Pons (tissue), 1 donor: ENCODE results near the gene CASP8AP2.
"Not testable (repeated sequence)": the region's sequence is repeated elsewhere in the genome, so short reads cannot be mapped to it uniquely, and the experiment has no call there.

Experiments
- DNase-seq: peaks from one replicate; pipeline ENCODE4 v3.0.0-alpha.2; 2016; ENCODE audit warnings: low spot score

CASP8AP2 gene

DNA sequence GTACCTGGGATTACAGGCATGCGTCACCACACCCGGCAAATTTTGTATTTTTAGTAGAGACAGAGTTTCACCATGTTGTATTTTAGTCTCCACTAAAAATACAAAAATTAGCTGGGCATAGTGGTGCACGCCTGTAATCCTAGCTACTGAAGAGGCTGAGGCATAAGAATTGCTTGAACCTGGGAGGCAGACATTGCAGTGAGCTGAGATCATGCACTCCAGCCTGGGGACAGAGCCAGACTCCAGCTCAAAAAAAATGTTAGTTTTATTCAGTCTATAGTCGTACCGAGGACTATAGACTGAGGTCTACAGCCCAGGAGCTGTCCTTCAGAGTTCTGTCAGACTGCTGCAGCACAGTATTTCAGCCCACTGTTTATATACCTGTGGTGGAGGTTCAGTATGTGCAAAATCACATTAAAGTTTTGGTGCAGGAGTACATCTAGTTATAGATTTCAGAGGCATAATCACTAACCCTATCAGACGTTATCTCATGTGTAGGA, 3.6 kb upstream of the CASP8AP2 start:
- no peak for DNase-seq

DNA sequence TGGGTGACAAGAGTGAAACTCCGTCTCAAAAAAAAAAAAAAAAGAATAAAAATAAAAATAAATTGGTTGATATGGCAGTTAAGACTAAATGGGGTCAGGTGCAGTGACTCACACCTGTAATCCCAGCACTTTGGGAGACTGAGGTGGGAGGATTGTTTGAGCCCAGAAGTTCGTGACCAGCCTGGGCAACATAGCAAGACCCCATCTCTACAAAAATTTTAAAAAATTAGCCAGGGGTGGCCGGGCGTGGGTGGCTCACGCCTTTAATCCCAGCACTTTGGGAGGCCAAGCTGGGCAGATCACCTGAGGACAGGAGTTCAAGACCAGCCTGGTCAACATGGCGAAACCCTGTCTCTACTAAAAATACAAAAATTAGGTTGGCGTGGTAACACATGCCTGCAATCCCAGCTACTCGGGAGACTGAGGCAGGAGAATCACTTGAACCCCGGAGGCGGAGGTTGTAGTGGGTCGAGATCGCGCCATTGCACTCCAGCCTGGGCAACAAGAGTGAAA, 1.1 kb upstream of the CASP8AP2 start:
- DNase-seq: not testable (repeated sequence)

- DNase-seq: no peak
These were observed 650 bp upstream of the CASP8AP2 start for GRCh38 chr6:89828988-89829471.

DNA sequence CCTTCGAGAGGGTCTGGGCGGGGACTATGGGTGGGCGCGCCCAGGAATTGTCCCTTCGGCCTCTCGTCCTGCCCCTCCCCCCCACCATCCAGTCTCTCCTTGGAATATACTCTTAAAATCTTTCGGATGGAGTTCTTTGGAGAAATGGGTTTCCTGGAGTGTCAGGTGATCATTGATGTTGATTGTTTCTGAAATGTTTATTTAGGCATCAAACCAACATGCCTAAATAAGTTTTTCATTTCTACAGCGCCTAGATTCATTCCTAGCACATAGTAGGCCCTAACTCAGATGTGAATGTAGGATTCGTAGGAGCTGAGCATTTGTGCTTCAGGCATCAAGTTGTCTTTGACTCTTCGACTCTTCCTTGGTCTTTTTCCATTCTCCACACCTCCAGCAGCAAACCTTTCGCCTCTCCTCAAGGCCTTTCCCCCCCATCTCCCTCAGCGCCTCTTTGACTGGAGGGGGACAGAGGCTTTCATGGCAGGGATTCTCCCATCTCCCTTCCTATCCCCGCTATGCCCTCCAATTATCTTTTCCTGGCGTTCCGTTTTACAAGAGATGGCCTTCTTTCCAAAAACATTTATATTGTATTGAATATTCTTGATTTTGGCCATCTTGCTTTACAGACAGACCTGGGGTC, 610 bp downstream of the CASP8AP2 start:
- no peak for DNase-seq

DNA sequence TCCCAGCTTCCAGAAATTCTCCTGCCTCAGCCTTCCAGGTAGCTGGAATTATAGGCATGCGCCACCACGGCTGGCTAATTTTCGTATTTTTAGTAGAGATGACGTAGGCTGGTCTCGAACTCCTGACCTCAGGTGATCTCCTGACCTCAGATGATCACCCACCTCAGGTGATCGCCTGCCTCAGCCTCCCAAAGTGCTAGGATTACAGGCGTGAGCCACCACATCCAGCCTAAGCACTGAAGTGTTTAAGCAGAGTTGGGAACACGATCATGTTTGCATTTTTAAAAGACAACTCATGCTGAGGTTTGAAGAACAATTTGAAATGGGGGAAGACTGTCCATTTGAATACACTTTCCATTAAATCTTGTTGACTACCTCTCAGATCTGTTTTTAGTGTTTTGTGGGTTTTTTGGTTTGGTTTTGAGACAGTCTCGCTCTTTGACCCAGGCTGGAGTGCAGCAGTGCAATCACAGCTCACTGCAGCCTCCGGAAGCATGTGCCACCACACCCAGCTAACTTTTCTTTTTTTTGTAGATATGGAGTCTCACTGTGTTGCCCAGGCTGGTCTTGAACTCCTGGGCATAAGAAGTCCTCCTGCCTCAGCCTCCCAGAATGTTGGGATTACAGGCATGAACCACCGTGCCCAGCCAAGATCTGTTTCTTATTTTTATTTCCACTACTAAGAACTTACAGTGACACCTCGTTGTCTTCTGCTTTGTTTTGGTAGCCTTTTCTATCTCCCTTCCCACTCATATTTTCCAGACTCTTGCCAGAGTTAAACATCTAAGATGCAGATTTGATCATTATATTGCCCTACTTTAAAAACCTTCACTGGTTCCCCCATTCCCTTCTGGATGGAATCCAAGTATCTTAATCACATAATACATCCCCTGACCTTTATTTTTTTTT, 5.5 kb downstream of the CASP8AP2 start:
- DNase-seq: no peak

DNA sequence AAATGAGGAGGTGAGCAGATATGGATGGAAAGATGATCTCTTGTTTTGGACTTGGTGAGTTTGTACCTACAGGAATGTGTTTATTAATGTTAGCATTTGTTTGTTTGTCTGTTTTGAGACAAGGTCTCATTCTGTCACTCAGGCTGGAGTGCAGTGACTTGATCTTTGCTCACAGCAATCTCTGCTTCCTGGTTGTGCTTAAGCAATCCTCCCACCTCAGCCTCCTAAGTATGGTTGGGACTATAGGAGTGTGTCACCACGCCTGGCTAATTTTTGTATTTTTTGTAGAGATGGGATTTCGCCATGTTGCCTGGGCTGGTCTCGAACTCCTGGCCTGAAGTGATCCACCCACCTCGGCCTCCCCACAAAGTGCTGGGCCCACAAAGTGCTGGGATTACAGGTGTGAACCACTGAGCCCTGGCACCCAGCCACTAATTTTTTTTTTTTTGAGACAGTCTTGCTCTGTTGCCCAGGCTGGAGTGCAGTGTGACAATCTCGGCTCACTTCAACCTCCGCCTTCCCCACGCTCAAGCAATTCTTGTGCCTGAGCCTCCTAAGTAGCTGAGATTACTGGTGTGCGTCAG, 7.1 kb downstream of the CASP8AP2 start:
- no peak for DNase-seq

- no peak for DNase-seq
These were observed 10.9 kb downstream of the CASP8AP2 start for GRCh38 chr6:89840538-89840937.

GRCh38 chr6:89842228-89842627, 12.5 kb downstream of the CASP8AP2 start:
- DNase-seq: no peak

DNA sequence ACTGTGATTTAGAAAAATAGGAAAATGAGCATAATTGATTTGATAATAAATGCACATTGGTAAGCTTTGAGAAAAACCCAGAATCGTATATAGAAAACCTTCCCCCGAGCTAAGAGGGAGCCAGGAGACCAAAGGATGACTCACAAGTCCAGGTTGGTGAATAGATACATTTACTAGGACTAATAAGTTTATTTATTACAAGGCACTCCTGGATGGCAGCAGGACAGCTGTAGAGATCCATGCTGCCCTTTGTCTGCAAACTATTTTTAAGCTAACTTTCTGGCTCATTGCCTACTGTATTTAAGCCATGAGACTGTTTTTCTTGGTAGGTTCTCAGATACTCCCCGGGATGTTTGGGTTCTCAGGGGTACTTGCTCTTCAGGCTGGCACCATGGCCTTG, 13.4 kb downstream of the CASP8AP2 start:
- DNase-seq: no peak

DNA sequence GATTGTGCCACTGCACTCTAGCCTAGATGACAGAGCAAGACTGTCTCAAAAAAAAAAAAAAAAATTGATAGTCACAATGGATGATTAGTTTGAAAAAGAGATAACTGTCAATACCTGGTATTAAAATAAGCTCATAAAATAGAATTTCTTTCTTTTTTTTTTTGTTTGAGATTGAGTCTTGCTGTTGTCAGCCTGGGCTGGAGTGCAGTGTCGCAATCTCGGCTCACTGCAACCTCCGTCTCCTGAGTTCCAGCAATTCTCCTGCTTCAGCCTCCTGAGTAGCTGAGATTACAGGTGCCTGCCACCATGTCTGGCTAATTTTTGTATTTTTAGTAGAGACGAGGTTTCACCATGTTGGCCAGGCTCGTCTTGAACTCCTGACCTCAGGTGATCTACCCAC, 17.8 kb downstream of the CASP8AP2 start:
- not testable (repeated sequence) for DNase-seq

GRCh38 chr6:89853068-89853467, 23.4 kb downstream of the CASP8AP2 start:
- DNase-seq: no peak

DNA sequence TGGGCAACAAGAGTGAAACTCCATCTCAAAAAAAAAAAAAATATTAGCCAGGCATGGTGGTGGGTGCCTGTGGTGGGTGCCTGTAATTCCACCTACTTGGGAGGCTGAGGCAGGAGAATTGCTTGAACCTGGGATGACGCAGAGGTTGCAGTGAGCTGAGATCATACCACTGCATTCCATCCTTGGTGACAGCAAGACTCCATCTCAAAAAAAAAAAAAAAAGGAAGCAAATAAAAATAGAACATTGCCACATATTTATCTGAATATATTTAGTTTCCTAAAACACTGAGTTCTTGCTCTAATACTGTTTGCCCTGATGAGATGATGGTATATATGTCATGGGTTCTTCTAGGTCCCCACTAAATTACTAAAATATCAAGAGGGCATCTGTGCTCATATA, 28.4 kb downstream of the CASP8AP2 start:
- DNase-seq: no peak

DNA sequence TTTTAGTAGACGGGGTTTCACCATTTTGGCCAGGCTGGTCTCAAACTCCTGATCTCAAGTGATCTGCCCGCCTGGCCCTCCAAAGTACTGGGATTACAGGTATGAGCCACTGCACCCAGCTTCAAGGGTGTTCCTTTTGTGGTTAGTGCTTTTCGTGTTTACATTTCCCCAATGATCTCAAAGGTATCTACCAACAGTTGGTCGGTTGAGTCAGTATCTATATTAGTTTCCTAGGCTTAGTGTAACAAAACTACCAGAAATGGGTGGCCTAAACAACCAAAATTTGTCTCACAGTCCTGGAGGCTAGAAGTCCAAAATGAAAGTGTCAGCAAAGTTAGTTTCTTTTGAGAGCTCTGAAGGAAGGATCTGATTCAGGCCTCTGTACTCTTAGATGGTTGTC, 30.1 kb downstream of the CASP8AP2 start:
- no peak for DNase-seq

DNA sequence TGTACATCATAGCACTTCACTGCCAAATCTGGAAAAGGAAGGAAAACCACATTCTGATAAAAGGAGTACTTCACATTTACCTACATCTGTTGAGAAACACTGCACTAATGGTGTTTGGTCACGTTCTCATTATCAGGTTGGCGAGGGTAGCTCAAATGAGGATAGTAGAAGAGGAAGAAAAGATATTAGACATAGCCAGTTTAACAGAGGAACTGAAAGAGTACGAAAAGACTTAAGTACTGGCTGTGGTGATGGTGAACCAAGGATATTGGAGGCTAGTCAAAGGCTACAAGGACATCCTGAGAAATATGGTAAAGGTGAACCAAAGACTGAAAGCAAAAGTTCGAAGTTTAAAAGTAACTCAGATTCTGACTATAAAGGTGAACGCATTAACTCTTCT, 32.6 kb downstream of the CASP8AP2 start:
- no peak for DNase-seq

DNA sequence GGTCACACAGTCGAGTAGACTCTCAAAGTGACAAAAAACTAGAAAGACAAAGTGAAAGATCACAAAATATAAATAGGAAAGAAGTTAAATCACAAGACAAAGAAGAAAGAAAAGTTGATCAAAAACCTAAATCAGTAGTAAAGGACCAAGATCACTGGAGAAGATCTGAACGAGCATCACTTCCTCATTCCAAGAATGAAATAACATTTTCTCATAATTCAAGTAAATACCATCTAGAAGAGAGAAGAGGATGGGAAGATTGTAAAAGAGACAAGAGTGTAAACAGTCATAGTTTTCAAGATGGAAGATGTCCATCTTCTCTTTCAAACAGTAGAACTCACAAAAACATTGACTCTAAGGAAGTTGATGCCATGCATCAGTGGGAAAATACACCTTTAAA, 33.0 kb downstream of the CASP8AP2 start:
- no peak for DNase-seq

- DNase-seq: no peak
These were observed 36.5 kb downstream of the CASP8AP2 start for GRCh38 chr6:89866024-89866678.

GRCh38 chr6:89873721-89874120, 44.0 kb downstream of the CASP8AP2 start:
- DNase-seq: no peak

DNA sequence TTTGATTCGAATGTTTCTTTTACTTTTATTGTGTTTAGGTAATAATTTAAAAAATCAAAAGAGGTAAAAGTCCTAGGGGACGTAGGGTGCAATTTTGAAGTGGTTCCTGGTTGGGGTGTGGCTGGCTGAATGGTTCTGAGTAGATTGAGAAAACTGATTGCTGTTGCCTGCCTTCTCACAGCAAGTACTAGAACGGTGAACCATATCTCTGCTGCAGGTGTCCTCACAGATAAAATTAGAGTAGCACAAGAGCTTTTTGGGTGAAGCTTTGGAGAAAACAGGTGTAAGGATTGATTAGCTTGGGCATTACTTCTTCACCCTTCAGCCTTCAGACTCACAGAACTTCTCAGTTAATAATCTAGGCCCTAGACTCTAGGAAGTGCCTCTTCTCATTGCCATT, 44.8 kb downstream of the CASP8AP2 start:
- DNase-seq: no peak

- DNase-seq: no peak
These were observed 56.9 kb downstream of the CASP8AP2 start for GRCh38 chr6:89886378-89887120.

DNA sequence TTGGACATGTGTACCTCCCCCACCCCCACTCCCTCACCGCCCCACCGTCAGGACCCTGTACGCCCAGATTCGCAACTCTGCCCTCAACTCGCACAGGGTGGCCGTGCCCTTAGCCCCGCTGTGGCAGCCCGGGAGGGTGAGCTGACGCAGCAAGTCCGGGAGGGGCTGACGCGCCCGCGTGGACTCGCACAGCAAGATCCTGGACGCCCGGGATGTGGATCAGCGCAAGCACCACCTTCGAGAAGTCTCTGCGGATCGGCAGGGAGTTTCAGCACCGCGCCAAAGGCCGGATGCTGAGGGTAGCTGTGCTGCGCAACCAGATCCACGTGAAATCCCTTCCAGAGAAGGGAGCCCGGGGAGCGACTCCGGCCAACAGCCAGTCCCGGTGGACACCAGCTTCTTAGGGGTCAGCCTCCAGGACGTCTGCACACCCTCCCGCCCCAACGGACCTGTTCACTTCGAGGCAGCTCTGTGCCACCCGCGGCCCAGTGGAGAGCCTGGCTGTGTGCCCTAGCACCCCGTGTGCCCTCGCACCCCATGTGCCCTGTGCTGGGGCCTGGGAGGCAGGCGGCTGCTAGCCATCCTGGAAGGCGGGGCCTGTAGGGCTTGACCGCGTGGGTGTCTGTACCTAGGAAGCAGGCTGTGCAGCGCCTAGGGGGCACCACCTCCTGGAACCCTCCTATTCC, 57.9 kb downstream of the CASP8AP2 start:
- DNase-seq: no peak

DNA sequence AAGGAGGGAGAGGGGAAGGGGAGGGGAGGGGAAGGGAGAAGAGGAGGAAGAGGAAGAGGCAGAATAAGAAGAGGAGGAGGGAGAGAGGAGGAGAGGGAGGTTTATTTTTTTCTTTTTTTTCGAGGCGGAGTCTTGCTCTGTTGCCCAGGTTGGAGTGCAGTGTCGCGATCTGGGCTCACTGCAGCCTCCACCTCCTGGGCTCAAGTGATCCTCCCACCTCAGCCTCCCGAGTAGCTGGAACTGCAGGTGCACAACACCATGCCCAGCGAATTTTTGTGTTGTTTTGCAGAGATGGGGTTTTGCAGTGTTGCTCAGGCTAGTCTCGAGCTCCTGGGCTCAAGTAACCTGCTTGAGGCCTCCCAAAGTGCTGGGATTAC, 58.4 kb downstream of the CASP8AP2 start:
- no peak for DNase-seq
